Upper lobe of left lung (tissue), 4 donors: ENCODE results near the gene RACK1.

Source experiments
- CTCF ChIP-seq, 6 experiments: fragments of 450-650 bp in 4 of 6; fragments of 200-600 bp in 2 of 6; sonication (generic) in 2 of 6; IDR thresholded peaks; one replicate each; pipeline ENCODE4 v1.5.1; 2016 to 2019; ENCODE audit warnings: antibody characterized with exemption in 6 of 6
- POLR2A ChIP-seq, 4 donors: fragments of 450-650 bp; IDR thresholded peaks; one replicate each; pipeline ENCODE4 v1.5.1; 2016 to 2017; ENCODE audit warnings: antibody characterized with exemption in 4 of 4, mild to moderate bottlenecking in 2 of 4

GRCh38 chr5:181198905-181199519 is 44.7 kb downstream of the RACK1 start:
- no peak for TF ChIP-seq CTCF (IDR thresholded peaks at IDR 0.05)
- TF ChIP-seq POLR2A (IDR thresholded peaks at IDR 0.05) = no peak
